ENCODE results near the gene MAN2B2.
"Not testable (repeated sequence)": the region's sequence is repeated elsewhere in the genome, so short reads cannot be mapped to it uniquely, and the experiment has no call there.

Gene MAN2B2

DNA sequence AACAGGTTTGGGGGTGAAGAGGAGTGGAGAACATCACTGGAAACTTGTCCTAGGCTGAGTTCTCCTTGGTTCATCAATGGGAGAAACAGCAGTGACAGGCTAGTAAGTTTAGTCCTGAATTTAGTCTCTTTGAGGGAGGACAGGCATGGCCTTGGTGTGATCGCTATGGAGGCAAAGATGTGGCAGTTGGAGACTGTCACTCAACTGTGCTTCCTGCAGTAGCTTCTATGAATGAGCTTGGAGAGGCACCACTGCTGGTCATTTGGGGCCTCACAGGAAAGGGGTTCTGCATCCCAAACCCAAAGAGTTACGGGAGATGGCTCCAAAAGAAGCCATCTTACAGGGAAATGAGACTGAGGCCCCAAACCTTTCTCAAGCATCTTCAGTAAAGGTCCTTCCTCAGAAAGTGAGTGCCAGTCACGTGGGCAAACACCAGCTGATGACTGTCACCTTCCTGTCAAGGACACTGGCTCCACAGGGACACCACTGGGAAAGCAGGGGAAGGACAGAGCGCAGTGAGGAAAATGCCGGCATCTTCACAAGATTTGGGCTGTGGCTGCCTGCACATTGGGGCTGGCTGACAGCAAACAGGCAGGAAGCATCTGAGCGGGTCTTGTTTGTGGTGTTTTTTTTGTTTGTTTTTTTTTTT is 72.7 kb downstream of the MAN2B2 start:
- DNase-seq: no peak

DNA sequence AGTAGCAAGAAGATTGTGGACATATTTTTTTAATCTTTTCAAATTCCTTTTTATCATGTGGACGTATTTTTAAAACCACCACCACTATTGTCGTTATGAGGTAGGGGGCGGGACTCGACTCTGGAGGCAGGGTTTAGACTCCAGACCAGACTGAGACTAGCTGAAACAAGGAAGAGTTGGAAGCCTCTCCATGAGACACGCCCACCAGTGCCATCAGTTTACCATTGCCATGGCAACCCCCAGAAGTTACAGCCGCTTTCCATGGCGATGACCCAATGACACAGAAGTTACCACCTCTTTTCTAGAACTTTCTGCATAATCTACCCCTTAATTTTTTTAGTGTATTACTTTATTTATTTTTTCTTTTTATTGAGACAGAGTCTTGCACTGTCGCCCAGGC is 74.2 kb downstream of the MAN2B2 start:
- no peak for DNase-seq

DNA sequence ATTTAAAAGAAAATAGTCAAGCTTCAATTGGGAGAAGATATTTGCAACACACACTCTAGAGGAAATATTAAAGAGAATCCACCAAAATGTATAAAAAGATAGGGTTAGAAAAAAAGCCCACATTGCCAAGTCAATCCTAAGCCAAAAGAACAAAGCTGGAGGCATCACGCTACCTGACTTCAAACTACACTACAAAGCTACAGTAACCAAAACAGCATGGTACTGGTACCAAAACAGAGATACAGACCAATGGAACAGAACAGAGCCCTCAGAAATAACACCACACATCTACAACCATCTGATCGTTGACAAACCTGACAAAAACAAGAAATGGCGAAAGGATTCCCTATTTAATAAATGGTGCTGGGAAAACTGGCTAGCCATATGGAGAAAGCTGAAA is 79.2 kb downstream of the MAN2B2 start:
- DNase-seq: not testable (repeated sequence)

DNA sequence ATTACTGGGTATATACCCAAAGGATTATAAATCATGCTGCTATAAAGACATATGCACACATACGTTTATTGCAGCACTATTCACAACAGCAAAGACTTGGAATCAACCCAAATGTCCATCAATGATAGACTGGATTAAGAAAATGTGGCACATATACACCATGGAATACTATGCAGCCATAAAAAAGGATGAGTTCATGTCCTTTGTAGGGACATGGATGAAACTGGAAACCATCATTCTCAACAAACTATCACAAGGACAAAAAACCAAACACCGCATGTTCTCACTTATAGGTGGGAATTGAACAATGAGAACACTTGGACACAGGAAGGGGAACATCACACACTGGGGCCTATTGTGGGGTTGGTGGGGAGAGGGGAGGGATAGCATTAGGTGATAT is 80.3 kb downstream of the MAN2B2 start:
- DNase-seq: not testable (repeated sequence)

DNA sequence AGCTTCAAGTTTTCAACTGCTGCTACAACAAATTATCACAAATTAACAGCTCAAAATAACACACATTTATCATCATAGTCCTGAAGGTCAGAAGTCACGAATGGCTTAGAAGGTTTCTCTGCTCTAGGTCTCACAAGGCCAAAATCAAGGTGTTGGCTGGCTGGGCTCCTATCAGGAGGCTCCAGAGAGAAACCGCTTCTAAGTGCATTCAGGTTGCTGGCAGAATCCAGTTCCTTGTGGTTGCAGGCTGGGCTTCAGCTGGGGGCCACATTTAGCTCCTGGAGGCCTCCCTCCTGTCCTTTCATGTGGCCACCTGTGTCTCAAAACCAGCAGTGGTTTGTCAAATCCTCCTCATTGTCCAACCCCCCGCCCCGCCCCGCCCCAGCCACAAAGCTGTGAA is 80.9 kb downstream of the MAN2B2 start:
- no peak for DNase-seq

DNA sequence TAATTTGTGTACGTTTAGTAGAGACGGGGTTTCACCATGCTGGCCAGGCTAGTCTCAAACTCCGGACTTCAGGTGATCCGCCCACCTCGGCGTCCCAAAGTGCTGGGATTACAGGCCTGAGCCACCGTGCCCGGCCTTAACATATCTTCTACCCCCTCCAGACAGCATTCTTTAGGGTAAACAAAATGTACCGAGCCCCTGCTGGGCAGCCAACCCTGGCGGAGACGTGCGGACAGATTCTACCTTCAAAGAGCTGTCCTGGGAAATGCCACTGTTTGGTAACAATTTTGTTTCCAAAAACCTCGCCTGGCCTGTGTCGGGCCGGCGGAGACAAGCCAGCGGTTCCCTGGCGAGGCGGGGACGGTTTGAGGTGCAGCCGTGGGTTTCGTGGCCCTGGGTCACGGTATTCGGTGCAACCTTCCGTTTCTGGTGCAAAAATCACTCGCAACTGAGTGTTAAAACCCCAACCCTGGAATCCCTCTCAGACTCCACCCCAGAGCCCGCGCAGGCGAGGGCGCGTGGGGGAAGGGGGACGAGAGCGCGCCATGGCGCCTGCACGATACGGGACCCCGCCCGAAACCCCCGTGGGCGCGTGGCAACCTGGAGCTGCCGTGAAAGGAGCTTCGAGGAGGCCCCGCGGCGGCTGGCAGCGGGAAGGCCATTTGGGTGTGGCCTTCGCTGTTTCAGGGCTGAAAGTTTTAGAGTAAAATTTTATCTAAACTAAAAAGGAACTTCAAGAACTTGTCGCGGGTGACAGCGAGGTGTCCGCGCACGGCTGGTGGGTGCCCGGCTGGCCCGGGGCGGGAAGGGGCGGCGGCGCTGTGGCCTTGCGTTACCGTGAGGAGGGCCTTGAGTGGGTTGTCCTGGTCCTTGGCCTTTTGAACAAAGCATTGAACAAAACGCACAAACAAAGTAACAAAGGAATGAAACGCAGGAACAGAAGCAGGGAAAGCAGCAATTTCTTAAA is 82.5 kb downstream of the MAN2B2 start:
- no peak for DNase-seq

DNA sequence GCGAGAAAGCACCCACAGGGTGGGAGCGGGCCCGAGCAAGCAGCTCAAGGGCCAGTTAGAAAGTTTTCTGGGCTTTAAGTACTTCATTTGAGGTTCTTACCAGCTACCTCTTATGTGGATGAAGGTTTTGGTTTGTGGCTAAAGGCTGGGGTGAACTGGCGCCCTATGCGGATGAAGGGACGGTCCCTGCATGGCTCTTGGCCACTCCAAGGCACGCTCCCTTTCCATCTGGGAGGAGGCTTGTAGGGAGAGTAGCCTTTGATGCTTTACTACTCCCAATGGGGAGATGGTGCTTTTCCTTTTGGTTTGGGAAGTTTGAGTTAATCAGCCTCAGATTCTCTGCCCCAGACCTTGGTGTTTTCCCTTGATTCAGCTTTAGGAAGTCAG is 83.2 kb downstream of the MAN2B2 start:
- no peak for DNase-seq

DNA sequence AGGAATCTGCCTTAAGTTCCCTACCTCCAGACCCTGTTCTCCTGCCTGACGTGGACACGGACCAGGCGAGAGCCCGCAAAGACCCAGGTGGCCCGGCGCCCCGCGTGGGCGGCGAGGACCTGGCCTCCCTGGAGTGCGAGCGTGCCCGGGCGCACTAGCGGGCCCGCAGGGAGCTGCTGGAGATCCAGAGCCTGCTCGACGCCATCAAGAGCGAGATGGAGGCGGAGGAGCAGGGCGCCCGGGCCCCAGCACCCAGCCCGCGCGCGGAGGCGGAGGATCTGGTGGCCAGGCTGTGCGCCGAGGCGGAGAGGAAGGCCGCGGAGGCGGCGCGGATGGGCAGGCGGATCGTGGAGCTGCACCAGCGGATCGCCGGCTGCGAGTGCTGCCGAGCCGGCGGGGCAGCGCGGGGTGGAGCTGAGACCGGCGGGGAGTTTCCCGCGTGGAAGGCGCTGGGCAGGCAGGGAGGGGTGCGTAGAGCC is 83.6 kb downstream of the MAN2B2 start:
- DNase-seq: peak; percentile 4

DNA sequence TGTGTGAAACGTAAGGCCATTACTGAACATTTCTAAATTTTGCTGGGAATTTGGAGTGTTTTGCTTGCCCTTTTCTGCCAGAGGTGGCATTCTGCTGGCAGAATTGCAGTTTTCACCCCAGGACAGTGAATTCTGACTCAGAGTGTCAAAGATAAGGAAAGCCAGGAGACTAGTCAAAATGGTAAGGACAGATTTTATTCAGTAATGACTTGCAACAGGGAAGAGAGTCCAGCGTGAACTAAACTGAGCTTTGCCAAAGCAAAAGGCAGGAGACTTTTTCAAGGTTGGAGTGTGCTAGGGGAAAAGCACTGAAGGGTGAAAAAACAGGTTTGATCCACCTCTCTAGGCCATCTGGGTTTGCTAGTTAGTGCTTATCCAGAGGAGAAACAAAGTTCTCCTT is 84.9 kb downstream of the MAN2B2 start:
- no peak for DNase-seq

DNA sequence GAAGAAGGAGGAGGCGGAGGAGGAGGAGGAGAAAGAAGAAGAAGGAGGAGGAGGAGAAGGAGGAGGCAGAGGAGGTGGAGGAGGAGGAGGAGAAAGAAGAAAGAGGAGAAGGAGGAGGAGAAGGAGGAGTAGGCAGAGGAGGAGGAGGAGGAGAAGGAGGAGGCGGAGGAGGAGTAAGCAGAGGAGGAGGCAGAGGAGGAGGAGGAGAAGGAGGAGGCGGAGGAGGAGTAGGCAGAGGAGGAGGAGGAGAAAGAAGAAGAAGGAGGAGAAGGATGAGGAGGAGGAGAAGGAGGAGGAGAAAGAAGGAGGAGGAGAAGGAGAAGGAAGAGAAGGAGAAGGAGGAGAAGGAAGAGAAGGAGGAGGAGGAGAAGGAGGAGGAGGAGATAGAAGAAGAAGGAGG is 85.4 kb downstream of the MAN2B2 start:
- DNase-seq: no peak

DNA sequence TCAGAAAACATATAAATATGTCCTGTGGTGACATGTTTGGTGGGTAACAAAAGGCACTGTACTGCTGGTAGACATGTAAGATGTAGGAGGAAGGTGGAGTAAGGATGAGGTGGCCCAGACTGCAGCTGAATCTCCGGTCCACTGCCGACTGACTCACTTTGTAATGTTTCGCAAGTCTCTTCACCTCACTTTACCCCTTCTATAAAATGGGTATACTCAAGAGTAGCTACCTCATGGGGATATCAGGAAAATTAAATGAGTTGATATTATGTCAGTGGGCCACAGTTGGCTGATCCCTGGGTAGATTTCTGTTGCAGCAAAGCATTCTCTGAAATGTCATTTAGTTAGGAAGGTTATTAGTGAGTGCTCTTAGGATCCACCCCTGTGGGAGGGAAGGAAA is 87.6 kb downstream of the MAN2B2 start:
- no peak for DNase-seq

DNA sequence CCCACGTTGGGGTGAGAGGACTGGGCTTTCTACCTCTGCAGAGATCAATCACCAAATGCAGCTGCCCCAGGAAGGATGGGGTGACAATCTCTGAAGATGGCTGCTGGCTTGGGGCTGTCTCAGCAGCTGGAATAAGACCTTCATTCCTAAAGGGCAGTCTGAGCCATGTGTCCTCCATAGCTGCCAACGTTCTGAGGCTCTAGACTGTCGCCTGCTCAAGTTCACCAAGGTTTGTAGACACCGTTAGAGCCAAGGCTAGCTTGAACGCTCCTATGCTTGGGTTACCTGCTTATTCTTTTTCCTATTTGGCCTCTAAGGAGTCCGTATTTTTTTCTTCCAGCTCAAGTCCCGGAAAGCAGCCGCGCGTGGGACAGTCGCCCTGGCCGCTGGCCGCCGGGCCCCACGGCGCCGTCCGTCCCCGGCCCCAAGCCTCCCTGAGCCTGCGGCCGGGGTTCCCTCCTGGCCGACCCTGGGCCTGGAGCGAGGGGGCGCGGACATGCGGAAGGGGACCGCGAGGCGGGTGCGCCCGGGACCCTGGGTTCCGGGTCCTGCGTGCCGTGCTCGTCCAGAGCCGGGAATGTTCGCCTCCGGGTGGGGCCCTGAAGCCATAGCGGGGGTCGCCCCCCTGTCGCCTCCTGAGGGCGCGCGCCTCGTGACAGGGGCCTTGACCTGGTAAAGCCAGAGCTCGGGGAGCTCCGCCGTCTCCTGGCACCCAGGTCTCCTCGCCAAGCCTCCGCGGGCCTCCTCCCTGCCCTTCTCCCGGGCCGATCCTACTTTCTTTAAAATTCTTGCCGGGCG is 88.8 kb downstream of the MAN2B2 start:
- DNase-seq: no peak

DNA sequence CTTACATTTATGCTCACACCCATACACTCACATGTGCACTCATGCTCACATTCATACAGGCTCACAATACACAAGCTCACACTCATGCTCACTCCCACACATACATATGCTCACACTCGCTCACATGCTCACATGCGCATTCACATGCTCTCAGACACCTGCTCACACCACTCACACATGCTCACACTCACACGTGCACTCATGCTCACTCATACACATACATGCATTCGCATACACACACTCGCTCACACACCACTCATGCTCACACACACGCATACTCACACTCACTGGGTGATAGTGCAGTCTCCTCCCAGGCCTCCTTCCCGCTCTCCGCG is 90.3 kb downstream of the MAN2B2 start:
- DNase-seq: no peak

DNA sequence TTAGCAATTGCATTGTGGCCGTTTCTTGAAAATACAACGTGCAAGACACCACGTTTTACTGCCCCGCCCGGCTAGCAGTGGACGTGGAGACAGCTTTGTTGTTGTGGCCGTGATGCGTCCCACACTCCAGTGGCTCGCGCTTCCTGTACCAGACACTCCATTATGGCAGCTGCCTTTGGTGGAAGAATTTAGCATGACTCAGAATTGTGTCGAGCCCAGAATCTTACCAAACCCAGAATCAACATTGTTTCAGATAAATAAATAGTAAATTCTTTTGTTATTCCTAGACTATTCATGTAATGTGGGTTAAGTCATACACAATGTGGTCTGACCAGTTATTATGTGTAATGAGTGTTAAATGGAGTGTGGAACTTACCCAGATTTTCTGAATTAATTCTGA is 93.4 kb downstream of the MAN2B2 start:
- DNase-seq: no peak

DNA sequence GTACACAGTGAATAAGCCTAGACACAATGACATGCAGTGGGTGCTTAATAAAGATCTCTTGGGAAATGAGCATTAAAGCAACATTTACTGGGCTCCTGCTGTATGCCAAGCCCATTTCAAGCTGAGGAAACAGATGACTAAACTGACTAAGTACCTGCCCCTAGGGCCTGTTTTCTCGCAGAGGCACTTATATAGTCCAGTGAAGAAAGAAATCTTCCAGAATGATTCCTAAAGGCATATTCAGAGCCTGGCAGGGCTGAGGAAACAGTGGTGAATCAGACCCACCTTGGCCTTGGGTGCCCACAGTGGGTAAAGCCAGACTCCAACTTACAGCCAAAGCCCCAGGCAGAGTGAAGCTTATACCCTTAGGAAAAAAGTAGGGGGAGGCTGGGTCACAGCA is 96.7 kb downstream of the MAN2B2 start:
- DNase-seq: no peak

DNA sequence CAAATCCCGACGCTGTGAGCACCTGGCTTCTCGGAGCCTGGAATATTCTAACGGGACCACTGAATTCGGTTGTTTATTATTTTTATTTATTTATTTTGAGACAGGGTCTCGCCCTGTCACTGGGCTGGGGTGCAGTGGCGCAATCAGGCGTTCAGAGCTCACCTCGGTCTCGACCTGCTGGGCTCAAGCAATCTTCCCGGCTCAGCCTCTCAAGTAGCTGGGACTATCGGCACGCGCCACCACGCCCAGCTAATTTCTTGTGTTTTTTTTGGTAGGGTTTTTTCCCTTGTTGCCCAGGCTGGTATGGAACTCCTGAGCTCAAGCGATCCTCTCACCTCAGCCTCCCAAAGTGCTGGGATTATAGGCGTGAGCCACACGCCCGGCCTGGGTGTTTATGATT is 97.1 kb downstream of the MAN2B2 start:
- DNase-seq: no peak

DNA sequence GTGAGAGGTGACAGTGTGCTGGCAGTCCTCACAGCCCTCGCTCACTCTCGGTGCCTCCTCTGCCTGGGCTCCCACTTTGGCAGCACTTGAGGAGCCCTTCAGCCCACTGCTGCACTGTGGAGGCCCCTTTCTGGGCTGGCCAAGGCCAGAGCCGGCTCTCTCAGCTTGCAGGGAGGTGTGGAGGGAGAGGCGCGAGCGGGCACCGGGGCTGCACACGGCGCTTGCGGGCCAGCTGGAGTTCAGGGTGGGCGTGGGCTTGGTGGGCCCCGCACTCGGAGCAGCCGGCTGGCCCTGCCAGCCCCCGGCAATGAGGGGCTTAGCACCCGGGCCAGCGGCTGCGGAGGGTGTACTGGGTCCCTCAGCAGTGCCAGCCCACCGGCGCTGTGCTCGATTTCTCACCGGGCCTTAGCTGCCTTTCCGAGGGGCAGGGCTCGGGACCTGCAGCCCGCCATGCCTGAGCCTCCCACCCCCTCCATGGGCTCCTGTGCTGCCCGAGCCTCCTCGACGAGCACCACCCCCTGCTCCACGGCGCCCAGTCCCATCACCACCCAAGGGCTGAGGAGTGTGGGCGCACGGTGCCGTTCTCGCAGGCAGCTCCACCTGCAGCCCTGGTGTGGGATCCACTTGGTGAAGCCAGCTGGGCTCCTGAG is 97.7 kb downstream of the MAN2B2 start:
- DNase-seq: not testable (repeated sequence)
